ENCODE results near the gene GATAD2A.

GRCh38 chr19:19504754-19505668 lies 99.5 kb downstream of the GATAD2A start:
- TF ChIP-seq, protein P1, sequence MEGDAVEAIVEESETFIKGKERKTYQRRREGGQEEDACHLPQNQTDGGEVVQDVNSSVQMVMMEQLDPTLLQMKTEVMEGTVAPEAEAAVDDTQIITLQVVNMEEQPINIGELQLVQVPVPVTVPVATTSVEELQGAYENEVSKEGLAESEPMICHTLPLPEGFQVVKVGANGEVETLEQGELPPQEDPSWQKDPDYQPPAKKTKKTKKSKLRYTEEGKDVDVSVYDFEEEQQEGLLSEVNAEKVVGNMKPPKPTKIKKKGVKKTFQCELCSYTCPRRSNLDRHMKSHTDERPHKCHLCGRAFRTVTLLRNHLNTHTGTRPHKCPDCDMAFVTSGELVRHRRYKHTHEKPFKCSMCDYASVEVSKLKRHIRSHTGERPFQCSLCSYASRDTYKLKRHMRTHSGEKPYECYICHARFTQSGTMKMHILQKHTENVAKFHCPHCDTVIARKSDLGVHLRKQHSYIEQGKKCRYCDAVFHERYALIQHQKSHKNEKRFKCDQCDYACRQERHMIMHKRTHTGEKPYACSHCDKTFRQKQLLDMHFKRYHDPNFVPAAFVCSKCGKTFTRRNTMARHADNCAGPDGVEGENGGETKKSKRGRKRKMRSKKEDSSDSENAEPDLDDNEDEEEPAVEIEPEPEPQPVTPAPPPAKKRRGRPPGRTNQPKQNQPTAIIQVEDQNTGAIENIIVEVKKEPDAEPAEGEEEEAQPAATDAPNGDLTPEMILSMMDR (IDR thresholded peaks at IDR 0.05; ENCODE audit: low read depth, low read length), result no peak
- no peak for TF ChIP-seq MAX (IDR thresholded peaks at IDR 0.05; ENCODE audit: low read depth, low read length)
- no peak for TF ChIP-seq POLR2A (IDR thresholded peaks at IDR 0.05; ENCODE audit: extremely low read depth, insufficient read length)
